ENCODE data around the gene MBNL3.

DNA sequence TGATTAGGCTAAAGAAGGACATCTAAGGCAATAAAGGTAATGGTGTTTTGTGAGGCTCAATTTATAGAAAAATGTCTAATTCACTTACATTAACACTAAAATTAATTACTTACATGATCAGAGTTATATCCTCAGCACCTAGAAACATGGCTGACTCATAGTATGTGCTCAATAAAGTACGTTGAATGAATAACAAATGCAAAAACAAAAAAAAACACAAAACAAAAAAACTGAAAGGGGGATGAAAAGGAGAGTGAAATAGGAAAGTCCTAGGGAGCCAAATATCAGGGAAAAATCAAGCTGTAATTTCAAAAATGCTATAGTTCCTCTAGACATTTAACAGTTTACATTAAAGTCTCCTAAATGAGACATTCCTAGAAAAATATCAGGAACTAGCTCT is 18.7 kb downstream of the MBNL3 start:
- TF ChIP-seq, protein P1, sequence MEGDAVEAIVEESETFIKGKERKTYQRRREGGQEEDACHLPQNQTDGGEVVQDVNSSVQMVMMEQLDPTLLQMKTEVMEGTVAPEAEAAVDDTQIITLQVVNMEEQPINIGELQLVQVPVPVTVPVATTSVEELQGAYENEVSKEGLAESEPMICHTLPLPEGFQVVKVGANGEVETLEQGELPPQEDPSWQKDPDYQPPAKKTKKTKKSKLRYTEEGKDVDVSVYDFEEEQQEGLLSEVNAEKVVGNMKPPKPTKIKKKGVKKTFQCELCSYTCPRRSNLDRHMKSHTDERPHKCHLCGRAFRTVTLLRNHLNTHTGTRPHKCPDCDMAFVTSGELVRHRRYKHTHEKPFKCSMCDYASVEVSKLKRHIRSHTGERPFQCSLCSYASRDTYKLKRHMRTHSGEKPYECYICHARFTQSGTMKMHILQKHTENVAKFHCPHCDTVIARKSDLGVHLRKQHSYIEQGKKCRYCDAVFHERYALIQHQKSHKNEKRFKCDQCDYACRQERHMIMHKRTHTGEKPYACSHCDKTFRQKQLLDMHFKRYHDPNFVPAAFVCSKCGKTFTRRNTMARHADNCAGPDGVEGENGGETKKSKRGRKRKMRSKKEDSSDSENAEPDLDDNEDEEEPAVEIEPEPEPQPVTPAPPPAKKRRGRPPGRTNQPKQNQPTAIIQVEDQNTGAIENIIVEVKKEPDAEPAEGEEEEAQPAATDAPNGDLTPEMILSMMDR (IDR thresholded peaks at IDR 0.05): no peak
- no peak for TF ChIP-seq POLR2AphosphoS5 (IDR thresholded peaks at IDR 0.05; ENCODE audit: low read depth, low read length)
- TF ChIP-seq, protein P2, sequence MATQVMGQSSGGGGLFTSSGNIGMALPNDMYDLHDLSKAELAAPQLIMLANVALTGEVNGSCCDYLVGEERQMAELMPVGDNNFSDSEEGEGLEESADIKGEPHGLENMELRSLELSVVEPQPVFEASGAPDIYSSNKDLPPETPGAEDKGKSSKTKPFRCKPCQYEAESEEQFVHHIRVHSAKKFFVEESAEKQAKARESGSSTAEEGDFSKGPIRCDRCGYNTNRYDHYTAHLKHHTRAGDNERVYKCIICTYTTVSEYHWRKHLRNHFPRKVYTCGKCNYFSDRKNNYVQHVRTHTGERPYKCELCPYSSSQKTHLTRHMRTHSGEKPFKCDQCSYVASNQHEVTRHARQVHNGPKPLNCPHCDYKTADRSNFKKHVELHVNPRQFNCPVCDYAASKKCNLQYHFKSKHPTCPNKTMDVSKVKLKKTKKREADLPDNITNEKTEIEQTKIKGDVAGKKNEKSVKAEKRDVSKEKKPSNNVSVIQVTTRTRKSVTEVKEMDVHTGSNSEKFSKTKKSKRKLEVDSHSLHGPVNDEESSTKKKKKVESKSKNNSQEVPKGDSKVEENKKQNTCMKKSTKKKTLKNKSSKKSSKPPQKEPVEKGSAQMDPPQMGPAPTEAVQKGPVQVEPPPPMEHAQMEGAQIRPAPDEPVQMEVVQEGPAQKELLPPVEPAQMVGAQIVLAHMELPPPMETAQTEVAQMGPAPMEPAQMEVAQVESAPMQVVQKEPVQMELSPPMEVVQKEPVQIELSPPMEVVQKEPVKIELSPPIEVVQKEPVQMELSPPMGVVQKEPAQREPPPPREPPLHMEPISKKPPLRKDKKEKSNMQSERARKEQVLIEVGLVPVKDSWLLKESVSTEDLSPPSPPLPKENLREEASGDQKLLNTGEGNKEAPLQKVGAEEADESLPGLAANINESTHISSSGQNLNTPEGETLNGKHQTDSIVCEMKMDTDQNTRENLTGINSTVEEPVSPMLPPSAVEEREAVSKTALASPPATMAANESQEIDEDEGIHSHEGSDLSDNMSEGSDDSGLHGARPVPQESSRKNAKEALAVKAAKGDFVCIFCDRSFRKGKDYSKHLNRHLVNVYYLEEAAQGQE (IDR thresholded peaks at IDR 0.05; ENCODE audit: insufficient read depth in 1 of 2, low read depth in 2 of 2, low read length in 1 of 2): no peak
